Activated CD8-positive, alpha-beta memory T cell treated with anti-CD3 and anti-CD28 coated beads for 48 hours (primary cell): ENCODE results near the gene SBF1.
"Not testable (repeated sequence)": the region's sequence is repeated elsewhere in the genome, so short reads cannot be mapped to it uniquely, and the experiment has no call there.

Experiments
- DNase-seq, 3 experiments: peaks; one replicate each; pipeline ENCODE4 v3.0.0-alpha.2; 2020; ENCODE audit warnings: low read depth in 2 of 3, low spot score in 2 of 3

SBF1 gene

GRCh38 chr22:50474710-50475651, at the start of gene SBF1:
Gene SBF1 (minus strand): TSS chr22:50475035. CDS start chr22:50474840, 195 bp downstream.
- DNase-seq, result peak; percentile 73 to 76 (median 74)

DNA sequence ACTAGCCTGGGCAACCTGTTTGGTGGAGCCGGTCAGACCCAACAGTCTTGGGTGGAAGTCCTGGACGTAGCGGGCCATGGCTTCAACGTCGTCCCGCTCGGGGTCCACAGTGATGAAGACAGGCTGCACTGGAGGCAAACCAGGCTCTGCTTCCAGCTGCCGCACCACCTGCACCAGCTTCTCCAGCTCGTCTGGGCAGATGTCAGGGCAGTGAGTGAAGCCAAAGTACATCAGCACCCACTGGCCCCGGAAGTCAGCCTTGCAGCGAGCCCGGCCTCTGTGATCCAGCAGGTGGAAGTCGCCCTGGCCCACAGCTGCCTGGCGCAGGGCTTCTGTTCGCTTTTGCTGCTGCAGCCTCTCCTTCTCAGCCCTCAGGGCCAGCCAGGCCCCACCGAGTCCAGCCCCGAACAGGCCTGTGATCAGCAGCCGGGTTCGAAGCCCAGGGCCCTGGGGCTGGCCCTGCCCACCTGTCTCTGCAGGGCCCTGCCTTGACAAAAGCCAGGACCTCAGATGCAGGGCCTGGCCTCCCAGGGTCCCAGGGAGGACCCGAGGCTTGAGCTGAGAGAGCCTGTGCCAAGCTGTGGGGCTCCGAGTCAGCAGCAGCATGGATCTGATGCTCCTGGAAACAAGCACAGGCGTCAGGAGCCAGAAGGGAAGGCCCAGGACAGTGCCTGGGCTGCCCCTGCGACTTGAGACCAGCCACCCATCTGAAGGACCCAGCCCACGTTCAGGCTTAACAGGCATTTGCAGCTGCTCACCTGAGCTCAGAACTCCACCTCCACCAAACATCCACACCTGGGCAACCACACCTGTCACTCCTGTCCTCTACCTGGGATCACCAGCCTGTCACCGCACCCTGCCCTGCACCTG, 49.2 kb upstream of the SBF1 start:
- DNase-seq, result no peak

DNA sequence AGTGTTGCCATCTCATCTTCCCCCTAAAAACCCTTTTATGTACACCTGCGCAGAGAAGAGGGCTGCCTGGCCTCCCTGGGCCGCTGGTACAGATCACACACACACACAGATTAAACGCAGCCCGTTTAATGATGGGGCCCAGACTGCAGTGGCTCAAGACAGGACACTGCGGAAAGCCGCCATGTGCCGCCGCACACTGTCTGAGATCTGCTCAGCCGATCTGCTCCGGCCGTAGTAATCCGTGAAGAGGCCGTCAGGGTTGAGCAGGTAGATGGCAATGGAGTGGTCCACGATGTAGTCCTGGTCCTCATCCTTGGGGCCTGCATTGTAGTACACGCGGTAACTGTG, 48.6 kb upstream of the SBF1 start:
- DNase-seq, result no peak

GRCh38 chr22:50522806-50523438, 48.1 kb upstream of the SBF1 start:
- no peak for DNase-seq

GRCh38 chr22:50522208-50522805, 47.5 kb upstream of the SBF1 start:
- no peak for DNase-seq

DNA sequence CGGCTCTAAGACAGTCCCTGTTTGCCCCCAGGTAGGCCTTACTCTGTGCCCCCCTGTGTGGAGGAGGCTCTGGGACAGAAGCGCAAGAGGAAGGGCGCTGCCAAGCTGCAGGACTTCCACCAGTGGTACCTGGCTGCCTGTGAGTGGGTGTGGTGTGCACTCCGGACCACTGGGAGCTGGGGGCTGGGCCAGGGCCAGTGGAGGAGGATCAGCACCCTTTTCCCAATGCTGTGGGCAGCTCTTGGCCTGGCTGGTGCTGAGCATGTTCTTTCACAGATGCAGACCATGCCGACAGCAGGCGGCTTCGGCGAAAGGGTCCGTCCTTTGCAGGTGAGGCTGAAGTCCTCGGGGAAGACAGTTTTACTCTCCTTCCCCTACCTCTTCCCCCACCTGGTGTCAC, 46.9 kb upstream of the SBF1 start:
- no peak for DNase-seq

DNA sequence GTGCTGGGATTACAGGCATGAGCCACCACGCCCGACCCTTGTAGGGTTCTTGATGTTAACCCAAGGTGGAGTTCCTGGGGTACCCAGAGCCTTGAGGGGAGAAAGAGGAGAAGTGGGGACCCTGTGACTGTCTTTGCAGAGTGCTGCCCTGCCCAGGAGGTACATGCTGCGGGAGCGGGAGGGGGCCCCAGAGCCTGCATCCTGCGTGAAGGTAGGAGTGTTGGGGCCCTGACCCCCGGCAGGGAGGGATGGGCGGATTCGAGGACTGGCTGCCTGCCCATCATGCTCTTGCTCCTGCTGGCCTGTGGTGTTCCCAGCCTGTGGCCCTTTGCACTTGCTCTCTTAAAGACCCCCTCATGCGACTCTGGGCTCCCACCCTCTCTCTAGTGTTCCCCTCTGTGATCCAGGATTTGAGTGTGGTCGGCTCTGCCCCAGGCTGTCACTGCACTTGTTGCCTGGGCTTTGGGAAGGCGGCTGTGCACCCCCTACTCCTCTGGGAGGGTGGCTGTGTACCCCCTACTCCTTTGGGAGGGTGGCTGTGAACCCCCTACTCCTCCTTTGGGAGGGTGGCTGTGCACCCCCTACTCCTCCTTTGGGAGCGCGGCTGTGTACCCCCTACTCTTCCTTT, 46.1 kb upstream of the SBF1 start:
- DNase-seq, result no peak

GRCh38 chr22:50520184-50520583, 45.3 kb upstream of the SBF1 start:
- not testable (repeated sequence) for DNase-seq

DNA sequence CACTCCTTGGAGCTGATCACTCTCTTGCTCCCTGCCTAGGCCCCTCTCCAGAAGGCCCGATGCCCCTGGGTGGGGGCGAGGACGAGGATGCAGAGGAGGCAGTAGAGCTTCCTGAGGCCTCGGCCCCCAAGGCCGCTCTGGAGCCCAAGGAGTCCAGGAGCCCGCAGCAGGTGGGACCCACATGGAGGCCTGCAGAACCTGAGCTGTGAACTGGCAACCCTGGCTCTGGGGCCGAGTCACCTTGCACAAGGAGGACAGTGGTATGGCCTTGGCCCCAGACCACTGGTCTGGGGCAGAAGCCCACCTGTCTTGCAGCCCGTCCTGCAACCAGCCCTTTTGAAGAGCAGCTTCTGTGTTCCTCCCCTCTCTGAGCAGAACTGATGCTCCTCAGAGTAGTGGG, 44.3 kb upstream of the SBF1 start:
- DNase-seq, result no peak

GRCh38 chr22:50518606-50519005, 43.8 kb upstream of the SBF1 start:
- DNase-seq, result no peak

DNA sequence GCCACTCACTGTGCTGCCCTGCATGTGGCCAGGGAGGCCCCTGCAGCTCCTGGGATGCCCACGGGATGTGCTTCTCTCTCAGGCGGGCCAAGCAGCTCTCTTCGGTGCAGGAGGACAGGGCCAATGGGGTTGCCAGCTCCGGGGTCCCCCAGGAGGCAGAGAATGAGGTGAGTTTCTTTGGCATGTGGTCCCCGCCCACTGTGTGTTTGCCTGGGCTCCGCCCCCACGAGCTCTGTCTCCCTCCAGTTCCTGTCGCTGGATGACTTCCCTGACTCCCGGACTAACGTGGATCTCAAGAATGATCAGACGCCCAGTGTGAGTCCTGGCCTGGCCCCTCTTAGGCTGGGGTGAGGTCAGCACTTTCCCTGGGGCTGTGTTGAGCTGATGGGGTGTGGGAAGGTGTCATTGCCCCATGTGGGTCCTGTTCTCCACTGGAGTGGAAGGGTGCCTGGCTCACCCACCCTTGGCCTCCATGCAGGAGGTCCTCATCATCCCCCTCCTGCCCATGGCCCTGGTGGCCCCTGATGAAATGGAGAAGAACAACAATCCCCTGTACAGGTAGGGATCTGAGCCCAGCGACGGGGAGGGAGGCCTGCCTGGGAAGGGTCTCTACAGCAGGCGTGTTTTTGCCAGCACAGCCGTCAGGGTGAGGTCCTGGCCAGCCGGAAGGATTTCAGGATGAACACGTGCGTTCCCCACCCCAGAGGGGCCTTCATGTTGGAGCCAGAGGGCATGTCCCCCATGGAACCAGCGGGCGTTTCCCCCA, 42.8 kb upstream of the SBF1 start:
- no peak for DNase-seq

- DNase-seq, result no peak
These were observed 42.1 kb upstream of the SBF1 start for GRCh38 chr22:50516891-50517290.

- DNase-seq, result no peak
These were observed 41.2 kb upstream of the SBF1 start for GRCh38 chr22:50516068-50516467.

DNA sequence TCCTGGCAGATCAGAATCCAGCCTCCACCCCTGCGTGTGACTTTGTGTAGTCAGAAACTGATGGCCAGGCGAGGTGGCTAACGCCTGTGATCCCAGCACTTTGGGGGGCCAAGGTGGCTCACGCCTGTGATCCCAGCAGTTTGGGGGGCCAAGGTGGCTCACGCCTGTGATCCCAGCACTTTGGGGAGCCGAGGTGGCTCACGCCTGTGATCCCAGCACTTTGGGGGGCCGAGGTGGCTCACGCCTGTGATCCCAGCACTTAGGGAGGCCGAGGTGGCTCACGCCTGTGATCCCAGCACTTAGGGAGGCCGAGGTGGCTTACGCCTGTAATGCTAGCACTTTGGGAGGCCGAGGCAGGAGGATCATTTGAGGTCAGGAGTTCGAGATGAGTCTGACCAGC, 38.3 kb upstream of the SBF1 start:
- DNase-seq, result no peak

GRCh38 chr22:50508897-50509296, 34.1 kb upstream of the SBF1 start:
- no peak for DNase-seq

DNA sequence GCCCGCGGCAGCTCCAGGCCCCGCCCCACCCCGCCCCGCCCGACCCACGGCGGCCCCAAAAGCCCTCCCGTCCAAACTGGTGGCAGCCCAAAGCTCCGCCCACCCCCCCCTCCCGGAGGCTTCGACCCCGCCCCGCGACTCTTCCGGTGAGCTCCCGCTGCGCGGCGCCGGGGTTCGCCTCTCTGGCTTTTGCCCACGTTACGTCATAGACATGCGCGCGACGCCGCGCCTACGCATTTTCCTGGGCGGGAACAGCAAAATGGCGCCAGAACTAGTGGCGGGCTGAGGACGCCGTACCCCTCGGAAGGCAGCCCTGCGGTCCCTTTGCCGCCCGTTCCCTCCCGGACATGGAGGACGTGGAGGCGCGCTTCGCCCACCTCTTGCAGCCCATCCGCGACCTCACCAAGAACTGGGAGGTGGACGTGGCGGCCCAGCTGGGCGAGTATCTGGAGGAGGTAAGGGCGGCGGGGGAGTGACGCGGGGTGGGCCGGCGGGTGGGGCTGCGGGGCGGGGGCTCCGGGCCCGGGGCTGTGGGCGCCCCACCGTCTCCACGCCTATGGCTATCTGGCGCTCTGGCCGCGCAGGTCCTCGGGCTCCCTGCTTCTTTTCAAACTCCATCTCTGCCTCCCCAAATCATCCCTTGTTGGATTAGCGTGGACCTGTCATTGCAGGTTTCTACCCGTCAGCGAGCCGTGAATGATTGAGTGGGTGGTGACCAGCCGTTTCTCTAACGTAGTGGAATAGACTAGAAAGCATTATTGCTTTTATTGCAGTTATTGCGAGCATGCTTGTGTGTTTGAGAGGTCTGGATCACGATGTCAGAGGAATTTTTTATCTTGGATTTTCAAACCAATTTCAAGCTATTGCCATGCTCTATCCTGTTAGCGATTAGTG, 33.4 kb upstream of the SBF1 start, which contains the start of gene NCAPH2:
TSS of gene NCAPH2 (plus strand) at position 234 of the 894 bp plus-strand sequence. CDS start at position 348, 114 bp downstream.
- DNase-seq, result peak; percentile 98 to 99 (median 99)

- DNase-seq, result peak; percentile 82 to 92 (median 86)
These were observed 32.7 kb upstream of the SBF1 start, which contains the start of gene LMF2 for GRCh38 chr22:50507421-50507990. Gene LMF2 (minus strand): TSS chr22:50507702. CDS start chr22:50507675, 27 bp downstream.
